Inflammatory macrophage (primary cell): ENCODE measurements around the gene ICOSLG.

Experiments used
- DNase-seq, 2 donors: peaks; one replicate each; pipeline ENCODE4 v3.0.0-alpha.2; 2020 to 2022

The ICOSLG gene

DNA sequence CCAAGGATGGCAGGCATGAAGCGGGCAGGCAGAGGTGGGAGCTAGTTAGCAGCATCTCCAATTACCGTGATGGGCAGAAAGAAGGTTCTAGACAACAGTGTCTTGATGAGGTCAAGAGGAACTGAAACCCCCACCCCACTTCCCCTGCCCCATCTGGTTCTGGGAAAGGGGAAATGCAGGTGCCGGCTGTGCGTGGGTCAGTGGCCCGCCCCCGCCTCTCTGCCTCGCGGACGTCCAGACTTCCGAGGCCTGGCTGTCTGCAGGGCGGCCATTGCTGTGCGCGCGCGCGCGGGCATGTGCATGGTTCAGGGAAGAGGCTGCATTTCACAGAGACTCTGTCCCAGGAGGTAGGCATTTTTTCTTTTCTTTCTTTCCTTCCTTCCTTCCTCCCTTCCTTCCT lies 65.6 kb downstream of the ICOSLG start:
- DNase-seq = peak; percentile 1 to 14
